Measurements from ENCODE around the gene TEAD1.

DNA sequence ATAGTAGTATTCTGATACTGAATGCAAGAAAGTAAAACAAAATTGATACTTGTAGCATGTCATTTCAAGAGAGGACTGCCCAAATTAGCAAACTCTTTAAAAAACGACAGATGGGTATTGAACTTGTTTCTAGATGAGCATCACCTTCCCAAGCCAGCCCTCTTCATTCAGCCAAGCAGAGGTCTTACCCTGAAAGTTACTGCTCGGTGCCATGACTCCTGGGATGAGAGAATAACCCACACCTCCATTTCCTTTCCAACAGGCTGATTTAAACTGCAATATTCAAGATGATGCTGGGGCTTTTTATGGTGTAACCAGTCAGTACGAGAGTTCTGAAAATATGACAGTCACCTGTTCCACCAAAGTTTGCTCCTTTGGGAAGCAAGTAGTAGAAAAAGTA, 250.4 kb downstream of the TEAD1 start:
- TF ChIP-seq SMC3 (conservative IDR thresholded peaks at IDR 0.05; ENCODE audit: poor library complexity) (no peak), POLR2AphosphoS5 (IDR thresholded peaks at IDR 0.05) (no peak), EP300 (conservative IDR thresholded peaks at IDR 0.05; ENCODE audit: poor library complexity, severe bottlenecking) (no peak), EZH2 (IDR thresholded peaks at IDR 0.05; ENCODE audit: borderline replicate concordance, insufficient read depth, low read length, poor library complexity, severe bottlenecking) (no peak)
- TF ChIP-seq, protein P1, sequence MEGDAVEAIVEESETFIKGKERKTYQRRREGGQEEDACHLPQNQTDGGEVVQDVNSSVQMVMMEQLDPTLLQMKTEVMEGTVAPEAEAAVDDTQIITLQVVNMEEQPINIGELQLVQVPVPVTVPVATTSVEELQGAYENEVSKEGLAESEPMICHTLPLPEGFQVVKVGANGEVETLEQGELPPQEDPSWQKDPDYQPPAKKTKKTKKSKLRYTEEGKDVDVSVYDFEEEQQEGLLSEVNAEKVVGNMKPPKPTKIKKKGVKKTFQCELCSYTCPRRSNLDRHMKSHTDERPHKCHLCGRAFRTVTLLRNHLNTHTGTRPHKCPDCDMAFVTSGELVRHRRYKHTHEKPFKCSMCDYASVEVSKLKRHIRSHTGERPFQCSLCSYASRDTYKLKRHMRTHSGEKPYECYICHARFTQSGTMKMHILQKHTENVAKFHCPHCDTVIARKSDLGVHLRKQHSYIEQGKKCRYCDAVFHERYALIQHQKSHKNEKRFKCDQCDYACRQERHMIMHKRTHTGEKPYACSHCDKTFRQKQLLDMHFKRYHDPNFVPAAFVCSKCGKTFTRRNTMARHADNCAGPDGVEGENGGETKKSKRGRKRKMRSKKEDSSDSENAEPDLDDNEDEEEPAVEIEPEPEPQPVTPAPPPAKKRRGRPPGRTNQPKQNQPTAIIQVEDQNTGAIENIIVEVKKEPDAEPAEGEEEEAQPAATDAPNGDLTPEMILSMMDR (IDR thresholded peaks at IDR 0.05; ENCODE audit: poor library complexity, severe bottlenecking), result no peak

All from neural cell (in vitro differentiated cells).